Liver (tissue), 9 donors: ENCODE results near the gene MRPL40. TPM values are rescaled to one million over a fixed set of nuclear protein-coding genes. Genes with fewer than 3 reads are reported as not detected.

Experiments used
- DNase-seq: peaks from one replicate; pipeline ENCODE4 v3.0.0-alpha.2; 2017; ENCODE audit warnings: low spot score
- H3K27ac ChIP-seq, 2 donors: one replicate each; pipeline ENCODE4 v1.7.0; 2013; ENCODE audit warnings: inconsistent platforms in 2 of 2, low read length in 2 of 2, control low read depth in 1 of 2, low read depth in 1 of 2, mild to moderate bottlenecking in 1 of 2
- H3K27me3 ChIP-seq, 4 donors: one replicate each; pipeline versions ENCODE4 v1.6.1 to v1.7.0; 2013; ENCODE audit warnings: low read length in 3 of 4, inconsistent platforms in 1 of 4, mild to moderate bottlenecking in 1 of 4, moderate library complexity in 1 of 4; ENCODE audit not compliant: control insufficient read depth in 4 of 4, insufficient read depth in 4 of 4
- H3K36me3 ChIP-seq, 4 donors: one replicate each; pipeline versions ENCODE4 v1.6.1 to v1.7.0; 2013; ENCODE audit warnings: low read length in 3 of 4, mild to moderate bottlenecking in 3 of 4, low read depth in 1 of 4, moderate library complexity in 1 of 4; ENCODE audit not compliant: control insufficient read depth in 4 of 4, insufficient read depth in 3 of 4
- H3K4me1 ChIP-seq, 4 donors: one replicate each; pipeline versions ENCODE4 v1.6.1 to v1.7.0; 2013; ENCODE audit warnings: low read length in 3 of 4, mild to moderate bottlenecking in 3 of 4, moderate library complexity in 1 of 4; ENCODE audit not compliant: control insufficient read depth in 4 of 4, insufficient read depth in 4 of 4
- H3K4me3 ChIP-seq, 3 donors: one replicate each; pipeline versions ENCODE4 v1.6.1 to v1.7.0; 2013; ENCODE audit warnings: low read length in 3 of 3, control low read depth in 1 of 3, low read depth in 1 of 3, mild to moderate bottlenecking in 1 of 3
- H3K9ac ChIP-seq, 2 donors: one replicate each; pipeline ENCODE4 v1.7.0; 2013; ENCODE audit warnings: low read length in 2 of 2, mild to moderate bottlenecking in 2 of 2, moderate library complexity in 2 of 2, control low read depth in 1 of 2, low read depth in 1 of 2
- H3K9me3 ChIP-seq, 4 donors: one replicate each; pipeline versions ENCODE4 v1.6.1 to v1.7.0; 2013; ENCODE audit warnings: low read length in 3 of 4; ENCODE audit not compliant: control insufficient read depth in 4 of 4
- ATF3 ChIP-seq: IDR thresholded peaks from 2 replicates; pipeline ENCODE4 v1.6.1; 2016; ENCODE audit warnings: antibody characterized with exemption
- EGR1 ChIP-seq, 2 donors: IDR thresholded peaks; 2 replicates each; pipeline ENCODE4 v1.6.1; 2016 to 2018; ENCODE audit warnings: antibody characterized with exemption in 2 of 2, low read depth in 2 of 2
- FOXA1 ChIP-seq: IDR thresholded peaks from 2 replicates; pipeline ENCODE4 v1.6.1; 2016; ENCODE audit warnings: antibody characterized with exemption
- FOXA2 ChIP-seq: IDR thresholded peaks from 2 replicates; pipeline ENCODE4 v1.6.1; 2016; ENCODE audit warnings: antibody characterized with exemption
- HNF4A ChIP-seq, 2 donors: conservative IDR thresholded peaks; 2 replicates each; pipeline ENCODE4 v1.6.1; 2016; ENCODE audit warnings: antibody characterized with exemption in 2 of 2, mild to moderate bottlenecking in 2 of 2
- HNF4G ChIP-seq: IDR thresholded peaks from 2 replicates; pipeline ENCODE4 v1.6.1; 2016; ENCODE audit warnings: antibody characterized with exemption
- JUND ChIP-seq, 2 donors: IDR thresholded peaks; 2 replicates each; pipeline ENCODE4 v1.6.1; 2016; ENCODE audit warnings: antibody characterized with exemption in 2 of 2
- MAX ChIP-seq: IDR thresholded peaks from 2 replicates; pipeline ENCODE4 v1.6.1; 2016; ENCODE audit warnings: antibody characterized with exemption
- NR2F2 ChIP-seq: IDR thresholded peaks from 2 replicates; pipeline ENCODE4 v1.6.1; 2016; ENCODE audit warnings: antibody characterized with exemption
- RAD21 ChIP-seq, 2 donors: IDR thresholded peaks; 2 replicates each; pipeline ENCODE4 v1.6.1; 2016; ENCODE audit warnings: antibody characterized with exemption in 2 of 2, mild to moderate bottlenecking in 2 of 2
- REST ChIP-seq: IDR thresholded peaks from 2 replicates; pipeline ENCODE4 v1.6.1; 2016; ENCODE audit warnings: antibody characterized with exemption, mild to moderate bottlenecking
- RXRA ChIP-seq, 2 donors: IDR thresholded peaks; 2 replicates each; pipeline ENCODE4 v1.6.1; 2017 to 2018; ENCODE audit warnings: antibody characterized with exemption in 2 of 2, mild to moderate bottlenecking in 1 of 2
- SP1 ChIP-seq: IDR thresholded peaks from 2 replicates; pipeline ENCODE4 v1.6.1; 2018; ENCODE audit warnings: antibody characterized with exemption, mild to moderate bottlenecking
- TAF1 ChIP-seq: conservative IDR thresholded peaks from 2 replicates; pipeline ENCODE4 v1.6.1; 2016; ENCODE audit warnings: antibody characterized with exemption, mild to moderate bottlenecking
- YY1 ChIP-seq: IDR thresholded peaks from 2 replicates; pipeline ENCODE4 v1.6.1; 2016; ENCODE audit warnings: antibody characterized with exemption, mild to moderate bottlenecking
- WGBS: extraction: QIAGEN DNeasy Blood & Tissue Kit; methylation state at CpG from one replicate; pipeline ENCODE4 v1.1.7; 2013; 5-methylcytosine and 5-hydroxymethylcytosine counted together
- polyA plus RNA-seq, 2 donors: library from polyadenylated mRNA; stranded (reverse) in 1 of 2; unstranded in 1 of 2; fragments of 200-250 nt in 1 of 2; fragments of >200 nt in 1 of 2; fragmentation: Nextera tagmentation in 1 of 2; extraction: Ambion mirVana in 1 of 2; gene quantifications; one replicate each; pipeline versions ENCODE4 v1.2.1 to v1.2.3, GENCODE V29; 2013 to 2015
- total RNA-seq, 2 donors: library from RNA; depleted of rRNA; stranded (reverse); fragments of >200 nt; gene quantifications; one replicate each; pipeline ENCODE4 v1.2.3, GENCODE V29; 2014
- TF ChIP-seq, protein P1 (sequence below): fragments of 150-350 bp; IDR thresholded peaks from 2 replicates; pipeline ENCODE4 v1.5.1; 2017; ENCODE audit warnings: improper control_type of control experiment, low read depth, low read length; ENCODE audit not compliant: missing input control
- TF ChIP-seq, protein P2 (sequence below): IDR thresholded peaks from 2 replicates; pipeline ENCODE4 v1.6.1; 2016; ENCODE audit warnings: antibody characterized with exemption
- donor health status: healthy.
- donor health status: healthy.
- donor health status: healthy.
- donor health status: healthy.
- donor health status: healthy.

Gene MRPL40
- total and polyA plus RNA-seq, 4 donors, result 11.3 to 52.0 (median 27.7) TPM

DNA sequence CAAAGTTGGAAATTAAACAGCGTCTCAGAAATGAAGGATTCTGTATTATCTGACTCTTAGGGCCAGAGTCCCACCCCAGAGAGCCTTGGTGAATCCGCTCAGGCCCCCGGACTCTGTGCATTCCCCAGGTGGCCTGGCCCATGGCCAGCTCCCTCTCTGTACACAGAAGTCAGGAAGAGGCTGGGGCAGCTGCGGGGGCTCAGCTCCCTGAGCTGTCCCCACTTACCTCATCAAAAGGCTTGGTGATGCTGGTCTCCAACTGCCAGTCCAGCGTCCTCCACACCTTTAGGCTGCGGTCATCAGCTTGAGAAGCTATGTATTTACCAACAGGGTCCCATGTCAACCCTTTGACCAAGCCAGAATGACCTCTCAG lies 35.8 kb upstream of the MRPL40 start:
- Histone ChIP-seq H3K9ac (no peak overlapping the region), H3K4me3 (no peak overlapping the region), H3K9me3 (no peaks in the 10 kb centered on the region), H3K27ac (no peak overlapping the region), H3K36me3 (peaks cover 29 to 92% (median 67%) of the 10 kb centered on the region in 4 donors), H3K4me1 (no peaks in the 10 kb centered on the region), H3K27me3 (no peaks in the 10 kb centered on the region)
- DNase-seq, result no peak
- TF ChIP-seq EGR1 (IDR thresholded peaks at IDR 0.05; ENCODE audit: low read depth in 2 of 2) (no peak), NR2F2 (no peak), REST (no peak), ATF3 (no peak), RXRA (IDR thresholded peaks at IDR 0.05) (no peak), SP1 (no peak), YY1 (no peak), MAX (no peak), JUND (IDR thresholded peaks at IDR 0.05) (no peak), HNF4G (no peak), RAD21 (IDR thresholded peaks at IDR 0.05) (no peak), FOXA2 (no peak), FOXA1 (no peak), HNF4A (conservative IDR thresholded peaks at IDR 0.05) (no peak), TAF1 (no peak)
- TF ChIP-seq, protein P1, sequence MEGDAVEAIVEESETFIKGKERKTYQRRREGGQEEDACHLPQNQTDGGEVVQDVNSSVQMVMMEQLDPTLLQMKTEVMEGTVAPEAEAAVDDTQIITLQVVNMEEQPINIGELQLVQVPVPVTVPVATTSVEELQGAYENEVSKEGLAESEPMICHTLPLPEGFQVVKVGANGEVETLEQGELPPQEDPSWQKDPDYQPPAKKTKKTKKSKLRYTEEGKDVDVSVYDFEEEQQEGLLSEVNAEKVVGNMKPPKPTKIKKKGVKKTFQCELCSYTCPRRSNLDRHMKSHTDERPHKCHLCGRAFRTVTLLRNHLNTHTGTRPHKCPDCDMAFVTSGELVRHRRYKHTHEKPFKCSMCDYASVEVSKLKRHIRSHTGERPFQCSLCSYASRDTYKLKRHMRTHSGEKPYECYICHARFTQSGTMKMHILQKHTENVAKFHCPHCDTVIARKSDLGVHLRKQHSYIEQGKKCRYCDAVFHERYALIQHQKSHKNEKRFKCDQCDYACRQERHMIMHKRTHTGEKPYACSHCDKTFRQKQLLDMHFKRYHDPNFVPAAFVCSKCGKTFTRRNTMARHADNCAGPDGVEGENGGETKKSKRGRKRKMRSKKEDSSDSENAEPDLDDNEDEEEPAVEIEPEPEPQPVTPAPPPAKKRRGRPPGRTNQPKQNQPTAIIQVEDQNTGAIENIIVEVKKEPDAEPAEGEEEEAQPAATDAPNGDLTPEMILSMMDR, result no peak
- TF ChIP-seq, protein P2, sequence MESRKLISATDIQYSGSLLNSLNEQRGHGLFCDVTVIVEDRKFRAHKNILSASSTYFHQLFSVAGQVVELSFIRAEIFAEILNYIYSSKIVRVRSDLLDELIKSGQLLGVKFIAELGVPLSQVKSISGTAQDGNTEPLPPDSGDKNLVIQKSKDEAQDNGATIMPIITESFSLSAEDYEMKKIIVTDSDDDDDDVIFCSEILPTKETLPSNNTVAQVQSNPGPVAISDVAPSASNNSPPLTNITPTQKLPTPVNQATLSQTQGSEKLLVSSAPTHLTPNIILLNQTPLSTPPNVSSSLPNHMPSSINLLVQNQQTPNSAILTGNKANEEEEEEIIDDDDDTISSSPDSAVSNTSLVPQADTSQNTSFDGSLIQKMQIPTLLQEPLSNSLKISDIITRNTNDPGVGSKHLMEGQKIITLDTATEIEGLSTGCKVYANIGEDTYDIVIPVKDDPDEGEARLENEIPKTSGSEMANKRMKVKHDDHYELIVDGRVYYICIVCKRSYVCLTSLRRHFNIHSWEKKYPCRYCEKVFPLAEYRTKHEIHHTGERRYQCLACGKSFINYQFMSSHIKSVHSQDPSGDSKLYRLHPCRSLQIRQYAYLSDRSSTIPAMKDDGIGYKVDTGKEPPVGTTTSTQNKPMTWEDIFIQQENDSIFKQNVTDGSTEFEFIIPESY, result no peak
- WGBS, result 95% methylated on average over 6 of the region's 6 CpGs
